Keratinocyte (primary cell): Measurements from ENCODE around the gene FGF19. TPM values are rescaled to one million over a fixed set of nuclear protein-coding genes. Genes with fewer than 3 reads are reported as not detected.

Experiments used
- DNase-seq: peaks from one replicate; pipeline ENCODE4 v3.0.0-alpha.2; 2011; ENCODE audit warnings: low read depth, missing footprints, low spot score
- FAIRE-seq: peaks from 2 replicates; lab custom pipeline; 2011; peaks lifted over from hg19 to GRCh38; lab: Jason Lieb, UNC
- H2AFZ ChIP-seq: 2 replicates; pipeline ENCODE4 v1.6.0; 2012; ENCODE audit warnings: low read length, control low read depth, inconsistent platforms; ENCODE audit not compliant: control insufficient read depth
- H3K27ac ChIP-seq: 2 replicates; pipeline ENCODE4 v1.5.1; 2011; ENCODE audit warnings: low read length; ENCODE audit not compliant: control insufficient read depth, insufficient read depth
- H3K27me3 ChIP-seq: 3 replicates; pipeline ENCODE4 v1.6.0; 2011; ENCODE audit warnings: low read length; ENCODE audit not compliant: control insufficient read depth, insufficient read depth; ENCODE audit errors: extremely low read depth
- H3K36me3 ChIP-seq, 2 experiments: 2 replicates in 1 of 2; 3 replicates in 1 of 2; pipeline ENCODE4 v1.5.1; 2011; ENCODE audit warnings: low read length in 2 of 2, mild to moderate bottlenecking in 1 of 2; ENCODE audit not compliant: control insufficient read depth in 2 of 2, insufficient read depth in 2 of 2; ENCODE audit errors: extremely low read depth in 1 of 2
- H3K4me1 ChIP-seq: 3 replicates; pipeline ENCODE4 v1.5.1; 2011; ENCODE audit warnings: low read length; ENCODE audit not compliant: control insufficient read depth, insufficient read depth; ENCODE audit errors: extremely low read depth
- H3K4me2 ChIP-seq: 3 replicates; pipeline ENCODE4 v1.6.0; 2011; ENCODE audit warnings: low read depth, low read length; ENCODE audit not compliant: control insufficient read depth, insufficient read depth; ENCODE audit errors: extremely low read depth
- H3K4me3 ChIP-seq, 3 experiments: fragments of 200-600 bp in 1 of 3; sonication (generic) in 1 of 3; 2 replicates in 2 of 3; 3 replicates in 1 of 3; pipeline ENCODE4 v1.5.1; 2011 to 2016; ENCODE audit warnings: low read length in 3 of 3, mild to moderate bottlenecking in 3 of 3, control low read depth in 2 of 3, inconsistent platforms in 1 of 3, low read depth in 1 of 3, mixed read lengths in 1 of 3, mixed run types in 1 of 3, moderate library complexity in 1 of 3; ENCODE audit not compliant: control insufficient read depth in 2 of 3, insufficient read depth in 2 of 3; ENCODE audit errors: extremely low read depth in 1 of 3
- H3K79me2 ChIP-seq: 2 replicates; pipeline ENCODE4 v1.6.0; 2012; ENCODE audit warnings: low read length; ENCODE audit not compliant: control insufficient read depth, insufficient read depth
- H3K9ac ChIP-seq: 3 replicates; pipeline ENCODE4 v1.6.0; 2011; ENCODE audit warnings: low read length; ENCODE audit not compliant: control insufficient read depth, insufficient read depth; ENCODE audit errors: extremely low read depth
- H3K9me1 ChIP-seq: 3 replicates; pipeline ENCODE4 v1.6.0; 2011; ENCODE audit warnings: low read length; ENCODE audit not compliant: control insufficient read depth, insufficient read depth; ENCODE audit errors: extremely low read depth
- H3K9me3 ChIP-seq: 2 replicates; pipeline ENCODE4 v1.5.1; 2012; ENCODE audit warnings: low read depth, low read length; ENCODE audit not compliant: control insufficient read depth
- H4K20me1 ChIP-seq: 3 replicates; pipeline ENCODE4 v1.6.0; 2011; ENCODE audit warnings: low read length; ENCODE audit not compliant: control insufficient read depth, insufficient read depth; ENCODE audit errors: extremely low read depth
- CTCF ChIP-seq, 3 experiments: IDR thresholded peaks in 1 of 3; conservative IDR thresholded peaks in 1 of 3; optimal IDR thresholded peaks in 1 of 3; 2 replicates in 2 of 3; 3 replicates in 1 of 3; pipeline versions ENCODE3 to v1.5.1; 2011; ENCODE audit warnings: low read length in 3 of 3, mild to moderate bottlenecking in 3 of 3, moderate library complexity in 2 of 3, control low read depth in 1 of 3, inconsistent platforms in 1 of 3; ENCODE audit not compliant: insufficient read depth in 2 of 3; ENCODE audit errors: extremely low read depth in 1 of 3
- EZH2 ChIP-seq: IDR thresholded peaks from one replicate; pipeline ENCODE4 v1.6.1; 2012; ENCODE audit warnings: inconsistent platforms, mild to moderate bottlenecking, low read length, moderate library complexity
- dilution Hi-C: fragments of 300-500 bp; cut with MboI; formaldehyde crosslinking; loops from one replicate; pipeline ENCODE4 v1.7.0; 2020; ENCODE audit warnings: low sequenced_read_pairs; ENCODE audit not compliant: extremely low pct_ligation_motif_present
- polyA plus RNA-seq, 5 experiments: library from polyadenylated mRNA; depleted of rRNA in 3 of 5; stranded (reverse) in 3 of 5; stranded (forward) in 1 of 5; unstranded in 1 of 5; fragments of >200 nt; gene quantifications; 1 replicate in 1 of 5; 2 replicates in 3 of 5; 3 replicates in 1 of 5; pipeline versions ENCODE4 v1.2.1 to v1.2.3, GENCODE V29; 2011 to 2012; ENCODE audit warnings: missing spikeins in 2 of 5, low read depth in 1 of 5, low replicate concordance in 1 of 5

The FGF19 gene
- polyA plus RNA-seq, 1 donor (not counting 4 experiments of a cell fraction or from before 2014, with no cell fraction given), result 0.08 TPM

GRCh38 chr11:69677749-69678148, 26.1 kb downstream of the FGF19 start:
- no peaks in the 10 kb centered on the region for H4K20me1 ChIP-seq
- H3K4me1 ChIP-seq, result peaks cover 6% of the 10 kb centered on the region
- no peak overlapping the region for H3K27ac ChIP-seq
- no peaks in the 10 kb centered on the region for H3K9me1 ChIP-seq
- H3K27me3 ChIP-seq, result no peaks in the 10 kb centered on the region
- dilution Hi-C loops, result no loop called here
- FAIRE-seq (no peak), DNase-seq (no peak)
- no peak overlapping the region for H2AFZ ChIP-seq
- TF ChIP-seq CTCF (optimal IDR thresholded peaks at IDR 0.05 in 1 of 3, IDR thresholded peaks at IDR 0.05 in 1 of 3, conservative IDR thresholded peaks at IDR 0.05 in 1 of 3; ENCODE audit: extremely low read depth in 1 of 3, insufficient read depth in 2 of 3, low read length in 3 of 3), result no peak
- TF ChIP-seq EZH2, result no peak
- H3K36me3 ChIP-seq, result peaks cover 0 to 2% of the 10 kb centered on the region in 2 experiments
- peaks cover 24% of the 10 kb centered on the region for H3K79me2 ChIP-seq
- no peak overlapping the region for H3K4me2 ChIP-seq
- no peak overlapping the region for H3K9ac ChIP-seq
- H3K4me3 ChIP-seq, result no peak overlapping the region
- no peaks in the 10 kb centered on the region for H3K9me3 ChIP-seq

- Histone ChIP-seq H3K36me3 (peaks cover 9 to 13% of the 10 kb centered on the region in 2 experiments), H3K4me2 (peak within 1 kb of the TSS; percentile 97), H3K9ac (peak within 1 kb of the TSS; percentile 91), H3K9me3 (no peaks in the 10 kb centered on the region), H3K4me3 (peak within 1 kb of the TSS; percentile 80 to 98 (median 84)), H3K27me3 (no peaks in the 10 kb centered on the region), H3K79me2 (peaks cover 25% of the 10 kb centered on the region), H2AFZ (peak within 1 kb of the TSS; percentile 87), H3K9me1 (no peaks in the 10 kb centered on the region), H4K20me1 (peaks cover 2% of the 10 kb centered on the region), H3K27ac (peak within 1 kb of the TSS; percentile 88), H3K4me1 (peaks cover 6% of the 10 kb centered on the region)
- FAIRE-seq, result peak; percentile 23
- dilution Hi-C loops, result no loop called here
- TF ChIP-seq CTCF (optimal IDR thresholded peaks at IDR 0.05 in 1 of 3, IDR thresholded peaks at IDR 0.05 in 1 of 3, conservative IDR thresholded peaks at IDR 0.05 in 1 of 3; ENCODE audit: extremely low read depth in 1 of 3, insufficient read depth in 2 of 3, low read length in 3 of 3) (no peak), EZH2 (no peak)
- peak; percentile 72 for DNase-seq
Measured at GRCh38 chr11:69674886-69675714, 28.7 kb downstream of the FGF19 start, which contains the start of gene LTO1. Gene LTO1 (minus strand): TSS chr11:69675353. CDS start chr11:69675239, 114 bp downstream.
